Measurements from ENCODE around the gene RGMA.

DNA sequence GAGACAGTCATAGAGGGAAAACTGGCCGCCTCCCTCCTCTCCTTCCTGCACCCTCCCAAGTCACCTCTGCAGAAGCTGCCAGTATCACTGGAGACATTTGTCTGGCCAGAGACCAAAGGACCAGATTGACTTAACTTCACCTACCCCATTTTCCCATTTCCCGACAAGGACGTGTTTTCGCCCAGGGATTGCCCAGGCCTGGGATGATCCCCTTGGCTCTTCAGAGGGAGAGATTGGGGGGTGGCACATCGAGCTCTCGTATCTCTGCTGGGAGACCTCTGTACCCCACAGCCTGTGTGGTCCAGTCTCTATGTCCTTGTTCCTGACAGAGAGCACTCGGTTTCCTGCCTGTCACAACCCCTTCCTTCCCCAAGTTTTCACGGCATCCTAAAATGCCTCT is 31.4 kb downstream of the RGMA start:
- TF ChIP-seq, protein P1, sequence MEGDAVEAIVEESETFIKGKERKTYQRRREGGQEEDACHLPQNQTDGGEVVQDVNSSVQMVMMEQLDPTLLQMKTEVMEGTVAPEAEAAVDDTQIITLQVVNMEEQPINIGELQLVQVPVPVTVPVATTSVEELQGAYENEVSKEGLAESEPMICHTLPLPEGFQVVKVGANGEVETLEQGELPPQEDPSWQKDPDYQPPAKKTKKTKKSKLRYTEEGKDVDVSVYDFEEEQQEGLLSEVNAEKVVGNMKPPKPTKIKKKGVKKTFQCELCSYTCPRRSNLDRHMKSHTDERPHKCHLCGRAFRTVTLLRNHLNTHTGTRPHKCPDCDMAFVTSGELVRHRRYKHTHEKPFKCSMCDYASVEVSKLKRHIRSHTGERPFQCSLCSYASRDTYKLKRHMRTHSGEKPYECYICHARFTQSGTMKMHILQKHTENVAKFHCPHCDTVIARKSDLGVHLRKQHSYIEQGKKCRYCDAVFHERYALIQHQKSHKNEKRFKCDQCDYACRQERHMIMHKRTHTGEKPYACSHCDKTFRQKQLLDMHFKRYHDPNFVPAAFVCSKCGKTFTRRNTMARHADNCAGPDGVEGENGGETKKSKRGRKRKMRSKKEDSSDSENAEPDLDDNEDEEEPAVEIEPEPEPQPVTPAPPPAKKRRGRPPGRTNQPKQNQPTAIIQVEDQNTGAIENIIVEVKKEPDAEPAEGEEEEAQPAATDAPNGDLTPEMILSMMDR (IDR thresholded peaks at IDR 0.05; ENCODE audit: poor library complexity), result no peak
- TF ChIP-seq EZH2 (IDR thresholded peaks at IDR 0.05; ENCODE audit: borderline replicate concordance), result no peak
